ENCODE results near the gene SAMD8. TPM values are rescaled to one million over a fixed set of nuclear protein-coding genes. Genes with fewer than 3 reads are reported as not detected.

Gene SAMD8
- polyA plus RNA-seq (ENCODE audit: insufficient read length in 12 of 12), result 10 to 100 TPM in 10 of 12 donors, 1 to 10 TPM in 1, not detected in 1; 8.9 to 18.5 (median 13.5) TPM
- long read RNA-seq, donor 1, partial matches to known transcripts, result 0 of 1 reads
- long read RNA-seq, donor 1, other reads (novel, unspliced or antisense), result 0 of 1 reads
- long read RNA-seq, donor 2, partial matches to known transcripts, result 0 of 1 reads
- long read RNA-seq, donor 2, other reads (novel, unspliced or antisense), result 0 of 1 reads
- long read RNA-seq, donor 3, result 0 reads
- long read RNA-seq, donor 4, result 0 reads
- long read RNA-seq, donor 5, result 0 reads
- long read RNA-seq, donor 6, partial matches to known transcripts, result 0 of 1 reads
- long read RNA-seq, donor 6, other reads (novel, unspliced or antisense), result 0 of 1 reads
- long read RNA-seq, donor 7, partial matches to known transcripts, result 0 of 1 reads
- long read RNA-seq, donor 7, other reads (novel, unspliced or antisense), result 0 of 1 reads
- long read RNA-seq, donor 8, partial matches to known transcripts, result 5 of 5 reads
- long read RNA-seq, donor 8, other reads (novel, unspliced or antisense), result 0 of 5 reads
- long read RNA-seq, donor 9, partial matches to known transcripts, result 12 of 13 reads
- long read RNA-seq, donor 9, other reads (novel, unspliced or antisense), result 0 of 13 reads
- long read RNA-seq, donor 10, partial matches to known transcripts, result 5 of 7 reads
- long read RNA-seq, donor 10, other reads (novel, unspliced or antisense), result 0 of 7 reads
- long read RNA-seq, donor 11, partial matches to known transcripts, result 26 of 27 reads
- long read RNA-seq, donor 11, other reads (novel, unspliced or antisense), result 0 of 27 reads

DNA sequence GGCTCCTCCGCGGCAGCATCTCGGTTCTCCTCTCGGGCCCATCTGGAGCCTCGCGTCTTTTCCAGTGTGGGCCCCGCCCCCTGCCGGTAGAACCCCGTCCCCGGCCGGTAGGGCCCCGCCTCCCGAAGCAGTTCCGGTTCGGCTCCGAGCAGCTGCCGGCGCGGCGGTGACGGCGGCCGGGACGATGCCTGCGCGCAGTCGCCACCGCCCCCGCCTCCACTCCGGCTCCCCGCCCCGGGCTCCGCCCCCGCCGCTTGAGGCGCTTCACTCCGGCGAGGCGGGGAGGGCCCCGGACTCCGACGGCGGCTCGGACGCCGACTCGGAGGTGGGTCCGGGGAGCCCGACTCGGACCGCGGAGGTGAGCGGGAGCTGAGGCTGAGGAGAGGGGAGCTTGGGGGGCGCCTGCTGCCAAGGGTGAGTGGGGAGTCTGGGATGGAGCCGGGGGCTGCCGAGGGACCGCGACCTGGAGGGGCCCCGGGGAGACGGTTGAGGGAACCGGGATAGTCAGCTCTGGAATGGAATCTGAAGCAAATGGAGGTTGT lies at the start of gene SAMD8:
SAMD8 (plus strand) TSS at position 292 of the 542 bp plus-strand sequence. CDS start 38,873 bp downstream, outside the sequence.
- peak; percentile 94 for DNase-seq

DNA sequence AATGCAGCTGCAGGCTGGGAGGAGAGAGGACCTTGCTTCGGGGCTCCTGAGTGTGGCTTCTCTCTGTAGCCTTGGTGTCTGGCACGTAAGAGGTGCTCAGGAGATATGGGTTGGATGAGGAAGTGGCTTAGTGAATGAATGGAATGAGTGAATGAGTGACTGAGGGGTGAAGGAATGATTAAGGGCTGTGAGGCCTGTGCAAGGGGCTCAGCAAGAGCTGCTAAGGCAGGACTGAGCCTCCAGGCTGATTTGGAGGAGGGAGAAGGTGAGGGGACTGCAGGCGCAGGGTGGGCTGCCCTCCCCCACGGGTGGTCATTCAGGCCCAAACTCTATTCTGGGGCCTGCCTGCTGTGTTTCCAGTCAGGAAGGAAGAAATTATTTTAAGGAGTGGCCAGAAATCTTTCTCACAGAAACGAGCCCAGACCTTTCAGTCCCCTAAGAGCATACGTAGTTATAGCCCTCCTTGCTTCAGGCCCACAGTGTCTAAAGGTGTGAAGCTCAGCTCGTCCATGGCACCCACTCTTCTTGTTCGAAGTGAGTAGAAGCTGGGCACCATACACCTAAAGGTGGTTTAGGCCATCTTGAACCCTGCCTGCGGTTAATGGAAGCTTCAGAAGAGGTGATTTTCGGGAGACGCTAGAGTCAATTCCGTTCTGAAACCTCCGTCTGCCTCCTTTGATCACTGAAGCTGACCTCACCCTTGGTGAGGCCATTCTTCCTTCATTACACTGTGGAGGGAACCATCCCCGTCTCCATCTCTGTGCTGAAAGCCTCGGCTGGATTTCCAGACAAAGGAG lies 49.5 kb upstream of the SAMD8 start:
- DNase-seq, result no peak

DNA sequence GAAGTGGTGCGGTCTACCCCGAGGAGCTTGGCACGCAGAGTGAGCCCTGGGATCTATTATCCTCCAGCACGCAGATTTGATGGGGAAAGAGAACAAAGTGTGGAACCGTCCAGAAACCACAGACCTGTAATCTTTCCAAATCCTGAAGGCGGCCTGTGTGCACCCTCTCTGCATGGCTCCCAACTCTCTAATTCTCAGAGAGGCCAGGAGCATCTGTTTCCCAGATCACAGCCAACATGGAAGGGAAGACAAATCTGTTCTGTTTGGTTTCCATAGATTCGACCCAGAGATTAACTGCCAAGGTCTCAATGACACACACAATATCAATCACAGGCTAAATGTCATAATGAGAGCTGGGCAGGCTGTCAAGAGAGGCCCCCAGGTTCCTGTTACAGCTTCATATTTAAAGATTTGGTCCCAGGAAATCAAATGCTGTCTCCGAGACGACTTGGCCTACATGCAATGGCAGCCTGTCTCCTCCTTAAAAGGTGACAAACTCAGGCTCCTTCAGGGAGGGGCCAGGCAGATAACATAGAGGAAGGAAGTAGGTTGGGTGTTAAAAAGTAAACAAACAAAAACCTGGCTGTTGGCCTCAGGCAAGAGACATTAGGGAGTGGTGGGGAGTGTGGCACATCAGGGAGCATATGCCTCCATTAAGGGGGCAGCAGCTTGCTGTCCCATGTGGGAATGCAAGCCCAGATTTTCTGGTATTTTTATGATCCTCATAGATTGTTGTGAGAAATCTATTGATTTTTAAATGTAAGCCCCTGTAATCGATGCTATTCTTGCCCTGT lies 48.8 kb upstream of the SAMD8 start:
- peak; percentile 82 for DNase-seq

DNA sequence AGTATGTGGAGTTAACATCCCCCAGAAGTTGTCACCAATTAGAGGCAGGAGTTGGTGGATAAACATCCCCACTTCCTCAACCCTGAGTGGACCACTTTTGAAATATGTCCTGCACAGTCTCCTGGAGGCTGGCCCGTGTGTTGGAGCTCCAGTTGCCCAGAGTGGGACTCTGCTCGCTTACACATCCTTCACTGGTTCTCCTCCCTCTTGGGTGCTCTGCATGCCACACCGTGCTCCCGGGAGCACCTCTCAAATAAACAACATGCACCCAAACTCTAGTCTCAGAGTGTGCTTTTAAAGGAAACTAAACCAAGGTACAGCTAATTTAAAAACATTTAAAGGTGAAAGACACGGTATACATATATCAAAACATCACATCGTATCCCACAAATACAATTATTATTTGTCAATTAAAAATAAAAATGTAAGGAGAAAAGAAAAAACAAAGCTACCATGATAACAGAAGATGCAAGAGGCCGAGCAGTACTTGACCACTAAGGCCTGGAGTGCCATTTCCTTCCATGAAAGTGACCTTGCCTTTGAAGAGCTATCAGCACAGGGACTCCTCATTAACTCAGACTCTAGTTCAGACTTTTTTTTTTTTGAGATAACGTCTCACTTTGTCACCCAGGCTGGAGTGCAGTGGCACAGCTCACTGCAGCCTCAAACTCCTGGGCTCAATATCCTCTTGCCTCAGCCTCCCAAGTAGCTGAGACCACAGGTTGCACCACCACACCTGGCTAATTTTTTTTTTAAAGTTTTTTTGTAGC lies 47.8 kb upstream of the SAMD8 start:
- no peak for DNase-seq

DNA sequence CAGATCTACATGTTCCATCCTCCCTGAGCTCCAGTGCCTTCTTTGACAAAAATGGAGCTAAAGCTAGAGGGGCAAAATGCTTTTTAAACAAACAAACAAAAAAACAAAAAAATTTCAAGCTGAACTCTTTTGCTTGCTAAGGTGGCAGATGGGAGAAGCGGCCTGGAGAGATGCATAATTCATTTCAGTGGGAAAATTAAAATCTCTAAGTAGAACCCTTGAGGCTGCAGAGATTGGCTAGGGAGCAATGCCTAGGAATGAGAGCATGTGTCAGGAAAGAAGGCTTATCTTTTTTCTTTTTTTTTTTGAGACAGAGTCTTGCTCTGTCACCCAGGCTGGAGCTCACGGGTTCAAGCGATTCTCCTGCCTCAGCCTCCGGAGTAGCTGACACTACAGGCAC lies 46.4 kb upstream of the SAMD8 start:
- no peak for DNase-seq

DNA sequence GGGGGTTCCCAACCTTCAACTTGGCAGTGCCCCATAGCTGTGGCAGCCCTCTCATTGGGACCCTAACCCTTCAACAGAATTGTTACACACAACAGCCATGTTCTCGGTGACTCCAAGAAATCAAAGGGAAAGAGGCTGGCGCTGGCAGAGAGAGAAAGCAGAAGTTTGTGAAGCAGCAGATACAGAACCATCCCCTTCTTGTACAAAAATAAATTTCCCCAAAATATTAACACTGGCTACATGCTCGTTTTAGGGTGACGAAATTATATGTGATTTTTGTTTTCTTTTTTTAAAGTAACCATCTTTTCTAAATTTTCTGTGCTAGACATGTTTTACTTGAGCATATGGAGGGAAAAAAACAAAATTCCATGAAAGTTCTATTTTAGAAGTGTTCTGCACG lies 45.2 kb upstream of the SAMD8 start:
- no peak for DNase-seq

DNA sequence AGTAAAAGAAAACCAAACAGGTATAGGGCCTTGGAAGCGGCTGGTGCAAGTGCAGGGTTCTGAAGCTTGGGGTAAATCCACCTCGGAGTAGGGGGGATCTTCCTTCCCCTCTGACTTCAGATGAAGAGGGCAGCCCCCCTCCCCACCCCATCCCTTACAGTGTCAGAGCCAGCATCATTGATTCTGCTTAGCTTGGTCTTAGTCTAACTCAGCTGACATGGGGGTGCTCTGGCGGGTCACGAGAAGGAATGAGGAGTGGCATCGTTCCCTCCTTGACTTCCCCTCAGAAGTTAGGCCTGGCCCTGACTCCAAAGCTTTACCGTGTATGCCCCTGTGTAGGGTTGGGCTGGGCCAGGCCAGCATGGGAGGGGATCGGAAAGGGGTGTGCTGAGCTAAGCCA lies 44.2 kb upstream of the SAMD8 start:
- no peak for DNase-seq

DNA sequence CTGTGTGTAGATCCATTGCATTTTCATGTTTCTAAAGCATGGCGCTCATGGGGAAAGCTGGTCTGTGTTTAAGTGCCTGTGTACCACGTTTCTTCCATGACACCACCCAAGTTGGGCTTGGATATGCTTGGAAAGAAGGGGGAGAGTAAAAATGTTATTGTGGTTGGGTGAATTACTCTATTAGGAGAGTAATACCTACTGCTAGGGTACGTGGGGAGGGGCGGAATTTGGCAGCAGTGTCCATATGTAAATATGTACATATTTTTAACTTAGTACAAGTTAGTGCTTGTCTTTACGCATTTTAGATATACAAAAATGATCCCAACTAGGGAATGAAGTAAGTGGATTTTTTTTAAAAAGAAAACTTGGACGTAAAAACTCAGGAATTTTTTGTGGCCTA lies 42.9 kb upstream of the SAMD8 start:
- no peak for DNase-seq

DNA sequence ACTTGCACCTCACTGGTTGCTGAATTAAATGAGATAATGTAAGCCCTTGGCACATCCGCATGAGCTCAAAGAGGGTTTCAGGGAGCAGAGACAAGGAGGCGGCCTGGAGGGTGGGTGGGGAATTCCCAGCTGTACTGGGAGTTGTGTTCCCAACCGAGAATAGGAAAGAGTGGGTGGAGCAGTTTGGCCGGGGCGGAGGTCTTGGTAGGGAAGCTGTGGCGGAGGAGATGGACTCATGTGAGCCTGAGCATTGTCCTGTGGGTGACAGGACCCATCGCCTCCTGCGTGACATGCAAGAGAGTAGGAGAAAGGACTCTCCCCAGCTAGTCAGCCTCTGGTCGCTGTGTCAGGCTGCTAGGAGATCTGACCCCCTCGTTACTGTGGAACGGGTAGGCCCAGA lies 41.0 kb upstream of the SAMD8 start:
- no peak for DNase-seq

DNA sequence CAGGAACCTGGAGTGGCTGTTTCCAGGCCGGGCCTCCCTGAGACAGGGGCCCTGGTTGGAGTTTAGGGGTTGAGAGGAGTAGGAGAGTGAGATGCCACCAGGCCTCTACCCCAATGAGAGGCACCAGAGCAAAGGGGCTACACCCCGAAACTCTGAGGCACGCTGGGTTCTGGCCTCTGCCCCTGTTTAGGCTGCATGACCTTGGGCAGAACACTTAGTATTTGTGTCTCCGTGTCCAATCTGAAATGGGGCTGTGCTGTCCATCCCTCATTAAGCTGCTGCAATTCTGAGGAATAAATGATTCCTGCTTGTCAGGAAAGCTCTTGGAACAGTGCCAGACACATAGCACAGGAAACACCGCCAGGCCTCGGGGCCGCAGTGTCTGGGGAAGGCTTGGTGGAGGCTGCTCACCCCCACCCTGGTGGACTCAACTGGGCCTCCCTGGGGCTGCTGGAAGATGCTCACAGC lies 40.5 kb upstream of the SAMD8 start:
- DNase-seq, result no peak

DNA sequence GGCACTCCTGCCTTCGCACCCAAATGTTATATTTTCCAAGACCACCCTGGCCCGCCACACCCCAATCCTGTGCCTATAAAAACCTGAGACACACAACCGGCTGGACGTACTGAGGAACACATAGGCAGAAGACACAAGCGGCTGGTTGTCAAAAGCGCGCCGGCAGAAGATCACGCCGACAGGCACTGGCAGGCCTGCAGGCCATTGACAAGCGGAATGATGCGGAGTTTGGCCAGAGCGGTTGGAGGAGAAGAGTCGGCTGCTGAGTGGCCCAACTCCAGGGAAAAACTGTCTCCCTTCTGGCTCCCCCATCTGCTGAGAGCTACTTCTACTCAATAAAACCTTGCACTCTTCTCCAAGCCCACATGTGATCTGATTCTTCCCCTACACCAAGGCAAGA lies 39.7 kb upstream of the SAMD8 start:
- no peak for DNase-seq

DNA sequence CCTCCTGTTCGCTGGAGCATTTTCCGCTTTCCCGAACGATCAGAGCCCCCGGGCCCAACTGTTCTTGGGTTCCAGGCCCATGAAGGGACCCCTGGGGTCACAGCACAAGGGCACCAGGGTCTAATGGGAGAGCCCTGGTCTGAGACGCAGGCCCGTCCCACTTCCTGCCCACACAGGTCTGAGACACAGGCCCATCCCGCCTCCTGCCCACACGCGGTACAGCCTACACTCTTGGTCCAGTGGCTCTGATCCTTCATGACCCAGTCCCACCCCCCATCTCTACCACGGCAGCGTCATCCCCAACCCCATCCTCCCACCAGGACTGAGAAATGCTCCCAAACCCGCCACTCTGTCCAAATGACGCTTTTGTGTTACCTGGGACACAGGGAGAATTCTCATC lies 38.7 kb upstream of the SAMD8 start:
- no peak for DNase-seq

DNA sequence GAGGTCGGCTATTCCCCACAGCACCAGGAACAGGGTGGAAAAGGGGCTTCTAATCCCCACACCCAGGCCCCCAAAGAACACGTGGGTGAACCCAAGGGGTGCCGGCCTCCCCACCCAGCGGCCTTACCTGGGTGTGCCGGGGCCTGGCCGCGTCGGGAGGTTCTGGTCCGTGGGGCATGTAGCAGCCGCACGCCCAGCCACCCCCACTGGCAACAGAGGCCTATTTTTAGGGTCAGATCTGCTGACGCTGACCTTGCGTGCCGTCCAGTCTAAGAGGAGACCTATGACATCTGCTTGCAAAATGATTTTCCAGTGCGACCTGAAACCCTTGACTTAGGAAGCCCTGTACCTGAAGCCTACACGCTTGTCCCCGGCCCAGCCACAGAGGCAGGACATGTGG lies 38.0 kb upstream of the SAMD8 start:
- no peak for DNase-seq

DNA sequence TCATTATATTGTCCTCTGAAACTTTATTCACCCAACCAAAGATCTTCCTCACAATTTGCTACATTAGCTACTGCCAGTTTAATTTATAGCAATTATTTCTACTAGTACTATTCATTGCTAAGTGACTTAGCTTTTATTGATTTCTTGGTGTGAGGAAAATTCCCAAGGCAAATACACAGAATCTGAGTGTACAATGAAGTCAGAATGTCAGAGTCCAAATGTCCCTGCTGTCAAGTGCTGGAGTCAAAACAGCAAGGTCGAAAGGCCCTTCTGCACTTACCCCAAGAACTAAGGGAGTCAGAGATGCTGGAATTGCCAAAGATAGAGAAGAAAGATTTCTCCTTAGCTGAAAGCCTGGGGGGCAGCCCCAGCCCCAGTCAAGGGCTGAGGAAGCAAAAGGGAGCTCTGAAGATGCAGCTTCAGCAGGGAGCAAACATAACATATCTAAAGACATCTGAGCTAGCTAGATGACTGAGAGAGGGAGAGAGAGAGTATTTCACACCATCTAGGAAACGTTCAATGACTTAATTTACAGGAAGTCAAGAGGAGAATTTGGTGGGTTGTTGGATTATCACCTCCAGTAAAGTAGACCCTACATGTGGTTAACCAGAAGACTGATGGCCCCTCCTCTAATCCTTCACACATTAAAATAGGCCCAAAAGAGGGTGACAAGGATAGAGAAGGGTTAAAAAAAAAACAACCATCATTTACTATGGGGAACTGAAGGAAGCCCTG lies 36.6 kb upstream of the SAMD8 start:
- DNase-seq, result no peak

DNA sequence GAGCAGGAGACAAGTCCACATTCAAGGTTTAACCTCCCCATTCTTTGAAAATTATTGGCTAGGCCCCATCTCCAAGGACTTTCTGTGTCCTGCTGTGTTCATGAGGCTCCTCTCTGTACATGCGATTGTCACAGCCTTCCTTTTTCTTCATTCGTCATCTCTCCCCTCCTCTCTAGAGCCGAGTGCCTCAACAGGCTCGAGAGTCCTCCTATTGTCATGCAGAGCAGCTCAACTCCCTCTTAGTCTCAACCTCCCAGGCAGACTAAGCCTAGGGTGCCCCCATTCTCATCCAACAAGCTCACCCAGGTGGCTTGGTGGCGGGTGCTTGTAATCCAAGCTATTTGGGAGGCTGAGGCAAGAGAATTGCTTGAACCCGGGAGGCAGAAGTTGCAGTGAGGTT lies 35.1 kb upstream of the SAMD8 start:
- no peak for DNase-seq

DNA sequence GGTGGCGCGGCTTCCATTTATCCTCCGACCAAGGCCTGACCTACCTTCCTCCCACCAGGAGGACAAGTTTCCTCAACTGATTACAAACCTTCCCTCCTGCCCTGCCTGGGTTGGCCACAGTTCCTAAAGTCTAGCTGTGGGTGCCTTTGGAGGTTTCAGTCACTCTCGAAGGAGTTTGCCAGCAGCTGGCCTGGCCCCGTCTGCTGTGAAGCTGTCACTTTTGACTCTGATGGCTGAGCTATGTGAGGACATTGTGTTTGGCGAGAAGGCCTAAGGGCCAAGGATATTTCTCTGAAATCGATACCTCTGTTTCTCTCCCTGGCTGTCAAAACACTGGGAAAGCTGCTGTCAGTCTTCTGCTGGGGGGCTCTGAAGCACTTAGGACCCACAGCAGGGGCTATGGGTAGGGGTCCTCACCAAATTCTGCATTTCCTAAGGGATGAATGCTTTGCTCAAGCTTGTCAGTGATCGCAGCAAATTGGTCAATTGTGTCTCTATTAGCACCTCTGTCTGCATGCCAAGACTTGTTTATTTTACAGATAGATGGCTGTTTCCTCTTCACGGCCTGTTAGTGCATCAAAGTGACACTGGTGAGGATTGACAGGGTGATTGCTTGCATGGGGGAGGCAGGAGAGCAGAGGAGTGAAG lies 31.9 kb upstream of the SAMD8 start:
- no peak for DNase-seq

DNA sequence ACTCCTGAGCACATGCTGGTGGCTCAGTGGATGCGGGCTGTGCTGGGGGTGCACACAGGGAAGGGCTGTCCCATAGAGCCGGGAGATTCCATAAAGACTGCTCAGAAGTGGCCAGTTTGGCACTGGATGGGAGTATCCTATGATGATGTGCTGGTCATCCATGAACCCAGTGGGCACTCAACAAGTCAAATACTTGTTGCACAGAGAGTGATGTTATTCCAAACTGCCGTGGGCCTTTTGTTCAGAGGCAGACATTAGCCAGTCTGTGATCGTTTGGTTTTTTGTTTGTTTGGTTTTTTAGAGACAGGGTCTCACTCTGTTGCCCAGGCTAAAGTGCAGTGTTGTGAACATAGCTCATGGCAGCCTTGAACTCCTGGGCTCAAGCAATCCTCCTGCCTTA lies 30.9 kb upstream of the SAMD8 start:
- DNase-seq, result no peak

DNA sequence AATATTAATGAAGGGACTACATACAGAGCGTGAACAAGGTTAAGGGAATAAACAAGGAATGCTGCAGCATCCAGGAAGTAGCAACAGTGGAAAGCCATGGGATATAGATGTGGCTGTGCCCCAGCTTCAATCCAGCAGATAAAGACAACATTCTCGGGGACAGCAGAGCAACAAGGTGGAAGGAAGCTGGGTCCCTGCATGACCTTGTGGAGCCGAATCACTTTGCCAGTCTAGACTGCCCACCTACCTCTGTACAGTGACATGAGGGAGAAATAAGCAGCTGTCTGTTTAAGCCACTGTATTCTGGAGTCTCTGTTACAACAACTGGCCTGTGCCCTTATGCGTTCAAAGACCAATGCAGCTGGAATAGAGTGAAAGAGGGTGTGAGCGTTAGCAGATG lies 30.1 kb upstream of the SAMD8 start:
- no peak for DNase-seq

All from muscle of arm (tissue), 14 donors.